Neutrophil (primary cell): ENCODE results near the gene AK4.

Source experiments
- H3K27ac ChIP-seq: fragments of 200-600 bp; sonication (generic); 2 replicates; pipeline ENCODE4 v1.5.1; 2016; ENCODE audit warnings: mild to moderate bottlenecking, moderate library complexity
- H3K27me3 ChIP-seq: fragments of 200-600 bp; sonication (generic); 2 replicates; pipeline ENCODE4 v1.6.0; 2016; ENCODE audit warnings: mild to moderate bottlenecking
- H3K36me3 ChIP-seq: fragments of 200-600 bp; sonication (generic); 2 replicates; pipeline ENCODE4 v1.5.1; 2017
- H3K4me1 ChIP-seq, 2 experiments: fragments of 200-600 bp in 1 of 2; sonication (generic) in 1 of 2; 1 replicate in 1 of 2; 2 replicates in 1 of 2; pipeline versions ENCODE4 v1.5.1 to v1.6.1; 2013 to 2016; ENCODE audit warnings: low read depth in 1 of 2, low read length in 1 of 2, mild to moderate bottlenecking in 1 of 2, moderate library complexity in 1 of 2; ENCODE audit not compliant: control insufficient read depth in 1 of 2, insufficient read depth in 1 of 2
- H3K4me3 ChIP-seq, 2 experiments: fragments of 200-600 bp in 1 of 2; sonication (generic) in 1 of 2; 1 replicate in 1 of 2; 2 replicates in 1 of 2; pipeline ENCODE4 v1.5.1; 2013 to 2016; ENCODE audit warnings: low read depth in 1 of 2, low read length in 1 of 2, mild to moderate bottlenecking in 1 of 2, moderate library complexity in 1 of 2
- H3K9me3 ChIP-seq: fragments of 200-600 bp; sonication (generic); 2 replicates; pipeline ENCODE4 v1.5.1; 2016
- CTCF ChIP-seq: fragments of 200-600 bp; sonication (generic); IDR thresholded peaks from 2 replicates; pipeline ENCODE4 v1.5.1; 2016; ENCODE audit warnings: antibody characterized with exemption

Gene AK4

GRCh38 chr1:65243491-65243890 lies 95.5 kb downstream of the AK4 start:
- Histone ChIP-seq H3K4me3 (no peak overlapping the region), H3K9me3 (no peaks in the 10 kb centered on the region), H3K4me1 (no peaks in the 10 kb centered on the region), H3K27ac (no peak overlapping the region), H3K36me3 (no peaks in the 10 kb centered on the region), H3K27me3 (no peaks in the 10 kb centered on the region)
- no peak for TF ChIP-seq CTCF

- Histone ChIP-seq H3K4me3 (no peak overlapping the region), H3K4me1 (peaks cover 0 to 5% of the 10 kb centered on the region in 2 experiments), H3K27me3 (no peaks in the 10 kb centered on the region), H3K9me3 (no peaks in the 10 kb centered on the region), H3K36me3 (no peaks in the 10 kb centered on the region), H3K27ac (no peak overlapping the region)
- no peak for TF ChIP-seq CTCF
Measured at GRCh38 chr1:65245295-65245694, 97.3 kb downstream of the AK4 start.

GRCh38 chr1:65247419-65248359 lies 99.7 kb downstream of the AK4 start:
- H3K4me1 ChIP-seq = peaks cover 0 to 5% of the 10 kb centered on the region in 2 experiments
- no peak overlapping the region for H3K27ac ChIP-seq
- H3K27me3 ChIP-seq = peaks cover 2% of the 10 kb centered on the region
- H3K4me3 ChIP-seq = no peak overlapping the region
- H3K36me3 ChIP-seq = no peaks in the 10 kb centered on the region
- no peak for TF ChIP-seq CTCF
- no peaks in the 10 kb centered on the region for H3K9me3 ChIP-seq

GRCh38 chr1:65250826-65251225 lies 102.8 kb downstream of the AK4 start:
- Histone ChIP-seq H3K4me1 (peaks cover 15 to 19% of the 10 kb centered on the region in 2 experiments), H3K9me3 (no peaks in the 10 kb centered on the region), H3K27me3 (peaks cover 30% of the 10 kb centered on the region), H3K27ac (no peak overlapping the region), H3K36me3 (no peaks in the 10 kb centered on the region), H3K4me3 (no peak overlapping the region)
- TF ChIP-seq CTCF = no peak

- Histone ChIP-seq H3K27ac (no peak overlapping the region), H3K9me3 (no peaks in the 10 kb centered on the region), H3K27me3 (peaks cover 46% of the 10 kb centered on the region), H3K36me3 (no peaks in the 10 kb centered on the region), H3K4me3 (peak overlapping the region; percentile 47 to 53), H3K4me1 (peaks cover 15 to 16% of the 10 kb centered on the region in 2 experiments)
- no peak for TF ChIP-seq CTCF
Measured at GRCh38 chr1:65253800-65254319, 105.9 kb downstream of the AK4 start.
